ENCODE measurements around the gene SPATS2. TPM values are rescaled to one million over a fixed set of nuclear protein-coding genes. Genes with fewer than 3 reads are reported as not detected.
"Not testable (repeated sequence)": the region's sequence is repeated elsewhere in the genome, so short reads cannot be mapped to it uniquely, and the experiment has no call there.

Gene SPATS2
- total RNA-seq, 1 donor from 2014 or later = 29.9 TPM

DNA sequence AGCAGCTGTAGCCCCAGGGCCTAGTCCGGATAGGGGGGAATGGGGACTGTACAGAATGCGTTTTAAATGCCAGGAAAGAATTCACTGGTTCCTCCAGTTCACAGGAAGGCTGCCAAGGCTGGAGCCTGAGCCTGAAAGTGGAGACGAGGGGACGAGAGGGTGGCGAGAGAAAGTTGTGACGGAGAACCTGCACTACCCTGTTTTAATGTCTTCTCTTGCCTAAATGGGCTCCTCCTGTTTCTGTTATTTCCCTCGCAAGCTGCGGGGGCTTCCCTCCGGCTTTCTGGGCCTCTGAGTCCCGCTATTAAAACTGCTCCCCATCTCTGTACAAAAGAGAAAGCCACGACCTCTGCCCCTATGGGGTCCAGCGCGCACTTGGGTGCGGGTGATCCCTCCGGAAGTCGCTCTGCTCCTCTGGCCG lies 34.8 kb upstream of the SPATS2 start:
- TF ChIP-seq, protein P1, sequence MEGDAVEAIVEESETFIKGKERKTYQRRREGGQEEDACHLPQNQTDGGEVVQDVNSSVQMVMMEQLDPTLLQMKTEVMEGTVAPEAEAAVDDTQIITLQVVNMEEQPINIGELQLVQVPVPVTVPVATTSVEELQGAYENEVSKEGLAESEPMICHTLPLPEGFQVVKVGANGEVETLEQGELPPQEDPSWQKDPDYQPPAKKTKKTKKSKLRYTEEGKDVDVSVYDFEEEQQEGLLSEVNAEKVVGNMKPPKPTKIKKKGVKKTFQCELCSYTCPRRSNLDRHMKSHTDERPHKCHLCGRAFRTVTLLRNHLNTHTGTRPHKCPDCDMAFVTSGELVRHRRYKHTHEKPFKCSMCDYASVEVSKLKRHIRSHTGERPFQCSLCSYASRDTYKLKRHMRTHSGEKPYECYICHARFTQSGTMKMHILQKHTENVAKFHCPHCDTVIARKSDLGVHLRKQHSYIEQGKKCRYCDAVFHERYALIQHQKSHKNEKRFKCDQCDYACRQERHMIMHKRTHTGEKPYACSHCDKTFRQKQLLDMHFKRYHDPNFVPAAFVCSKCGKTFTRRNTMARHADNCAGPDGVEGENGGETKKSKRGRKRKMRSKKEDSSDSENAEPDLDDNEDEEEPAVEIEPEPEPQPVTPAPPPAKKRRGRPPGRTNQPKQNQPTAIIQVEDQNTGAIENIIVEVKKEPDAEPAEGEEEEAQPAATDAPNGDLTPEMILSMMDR (conservative IDR thresholded peaks at IDR 0.05; ENCODE audit: low read depth, low read length) = no peak
- no peak for DNase-seq (ENCODE audit: low read depth)
- H3K4me3 ChIP-seq (ENCODE audit: low read depth, low read length) = no peak overlapping the region

DNA sequence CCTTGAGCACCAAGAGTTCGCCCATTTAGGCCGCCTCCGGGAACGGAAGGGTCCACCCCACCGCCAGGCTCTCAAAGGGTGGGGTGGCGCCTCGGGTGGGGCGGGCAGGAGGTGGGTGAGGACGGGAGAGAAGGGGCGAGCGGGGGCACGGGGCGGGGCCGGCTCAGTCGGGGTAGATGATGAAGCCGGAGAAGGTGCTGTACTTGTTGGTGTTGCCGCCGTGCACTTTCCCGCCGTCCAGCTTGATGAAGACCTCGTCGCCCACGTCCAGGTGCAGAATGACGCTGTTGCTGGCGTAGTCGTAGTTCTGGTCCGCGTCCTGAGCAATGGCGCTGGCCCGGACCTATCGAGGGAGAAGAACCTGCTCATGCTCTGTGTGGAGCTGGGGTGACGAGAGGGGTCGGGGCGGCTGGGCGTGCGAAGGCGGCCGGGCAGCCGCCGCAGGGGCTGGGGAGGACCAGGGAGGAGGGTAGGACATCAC lies 34.3 kb upstream of the SPATS2 start:
- DNase-seq (ENCODE audit: low read depth) = no peak
- TF ChIP-seq, protein P1 (conservative IDR thresholded peaks at IDR 0.05; ENCODE audit: low read depth, low read length) = no peak
- H3K4me3 ChIP-seq (ENCODE audit: low read depth, low read length) = no peak overlapping the region

DNA sequence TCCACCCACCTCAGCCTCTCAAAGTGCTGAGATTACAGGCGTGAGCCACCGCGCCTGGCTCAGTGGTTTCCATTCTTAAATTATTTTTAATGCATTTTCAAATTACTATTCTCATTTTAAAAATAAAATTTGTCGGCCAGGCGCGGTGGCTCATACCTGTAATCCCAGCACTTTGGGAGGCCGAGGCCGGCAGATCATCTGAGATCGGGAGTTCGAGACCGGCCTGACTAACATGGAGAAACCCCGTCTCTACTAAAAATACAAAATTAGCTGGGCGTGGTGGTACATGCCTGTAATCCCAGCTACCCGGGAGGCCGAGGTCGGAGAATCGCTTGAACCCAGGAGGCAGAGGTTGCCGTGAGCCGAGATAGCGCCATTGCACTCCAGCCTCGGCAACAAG lies 33.5 kb upstream of the SPATS2 start:
- H3K4me3 ChIP-seq (ENCODE audit: low read depth, low read length); DNase-seq (ENCODE audit: low read depth): not testable (repeated sequence)

DNA sequence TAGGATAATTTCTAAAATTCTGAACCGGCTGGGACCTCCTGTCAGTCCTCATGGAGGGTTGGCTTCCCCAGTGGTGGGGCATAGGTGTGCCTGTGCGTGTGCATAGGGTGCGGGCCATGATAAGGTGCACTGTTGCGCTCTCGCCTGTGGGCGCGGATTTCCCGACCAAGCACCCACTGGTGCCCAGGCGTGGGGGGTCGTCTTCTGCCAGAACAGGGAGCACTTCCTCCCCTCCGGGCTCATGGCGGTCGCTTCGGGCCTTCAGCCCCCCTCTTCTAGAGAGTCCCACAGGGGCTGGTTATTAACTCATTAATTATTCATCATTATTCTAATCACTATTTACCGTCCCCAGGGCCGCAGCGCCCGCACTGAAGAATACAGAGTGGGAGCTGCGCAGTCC lies 33.0 kb upstream of the SPATS2 start:
- DNase-seq (ENCODE audit: low read depth) = no peak
- H3K4me3 ChIP-seq (ENCODE audit: low read depth, low read length) = no peak overlapping the region
- TF ChIP-seq, protein P1 (conservative IDR thresholded peaks at IDR 0.05; ENCODE audit: low read depth, low read length) = no peak

DNA sequence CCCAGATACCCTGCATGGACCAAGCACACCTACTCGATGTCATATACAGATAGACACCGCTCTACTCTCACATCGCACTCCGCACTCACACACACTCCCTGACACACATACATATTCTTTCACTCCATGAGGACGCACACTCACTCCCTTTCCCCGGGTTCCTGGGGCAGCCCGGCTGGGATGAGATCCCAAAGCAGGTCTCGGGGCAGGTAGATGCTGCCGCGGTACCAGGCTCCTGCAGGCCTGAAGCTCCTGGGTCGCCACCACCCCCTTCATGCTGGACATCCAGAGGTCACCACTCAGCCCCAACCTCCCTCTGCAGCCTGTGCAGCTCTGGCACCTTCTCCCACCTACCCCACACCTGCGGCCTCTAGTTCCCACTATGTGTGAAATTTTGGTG lies 32.6 kb upstream of the SPATS2 start:
- H3K4me3 ChIP-seq (ENCODE audit: low read depth, low read length) = no peak overlapping the region
- TF ChIP-seq, protein P1 (conservative IDR thresholded peaks at IDR 0.05; ENCODE audit: low read depth, low read length) = no peak
- no peak for DNase-seq (ENCODE audit: low read depth)

DNA sequence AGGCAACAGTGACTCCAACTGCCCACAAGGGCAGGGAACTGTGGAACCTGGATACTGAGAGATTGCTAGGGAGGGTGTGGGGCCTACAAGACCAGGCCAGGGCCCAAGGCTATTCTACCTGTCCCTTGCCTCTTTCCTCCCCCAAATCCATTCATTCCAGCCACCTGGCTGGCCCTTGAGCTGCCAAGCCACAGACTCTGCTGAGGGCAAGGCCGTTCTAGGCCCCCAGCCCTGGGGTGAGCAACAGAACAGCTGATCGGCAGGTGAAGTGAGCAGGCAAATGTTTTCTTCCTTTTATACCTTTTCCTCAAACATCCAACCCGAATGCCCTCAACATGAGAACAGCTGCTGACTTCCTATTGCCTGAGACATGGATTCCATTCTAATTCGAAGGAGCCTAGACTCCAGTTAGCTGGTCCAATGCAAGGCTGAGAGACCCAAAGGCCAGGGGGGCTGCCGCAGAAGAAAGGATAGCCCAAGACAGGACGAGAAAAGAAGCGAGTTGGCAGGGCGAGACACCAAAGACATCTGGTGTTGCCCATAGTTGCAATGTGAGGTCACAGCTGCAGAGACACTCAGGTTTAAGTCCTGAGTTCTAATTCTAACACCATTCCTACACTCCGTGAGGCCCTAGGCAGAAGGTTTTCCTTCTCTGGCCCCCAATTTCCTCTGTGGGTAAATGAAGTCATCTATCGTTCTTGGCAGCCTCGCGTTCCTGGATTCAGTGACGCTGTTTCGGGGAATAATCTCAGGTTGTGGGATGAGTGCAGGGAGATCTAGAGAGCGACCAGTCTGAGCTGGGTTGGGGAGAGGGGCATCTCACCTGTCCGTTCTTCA lies 31.9 kb upstream of the SPATS2 start:
- DNase-seq (ENCODE audit: low read depth) = no peak
- TF ChIP-seq, protein P1 (conservative IDR thresholded peaks at IDR 0.05; ENCODE audit: low read depth, low read length) = no peak
- no peak overlapping the region for H3K4me3 ChIP-seq (ENCODE audit: low read depth, low read length)

DNA sequence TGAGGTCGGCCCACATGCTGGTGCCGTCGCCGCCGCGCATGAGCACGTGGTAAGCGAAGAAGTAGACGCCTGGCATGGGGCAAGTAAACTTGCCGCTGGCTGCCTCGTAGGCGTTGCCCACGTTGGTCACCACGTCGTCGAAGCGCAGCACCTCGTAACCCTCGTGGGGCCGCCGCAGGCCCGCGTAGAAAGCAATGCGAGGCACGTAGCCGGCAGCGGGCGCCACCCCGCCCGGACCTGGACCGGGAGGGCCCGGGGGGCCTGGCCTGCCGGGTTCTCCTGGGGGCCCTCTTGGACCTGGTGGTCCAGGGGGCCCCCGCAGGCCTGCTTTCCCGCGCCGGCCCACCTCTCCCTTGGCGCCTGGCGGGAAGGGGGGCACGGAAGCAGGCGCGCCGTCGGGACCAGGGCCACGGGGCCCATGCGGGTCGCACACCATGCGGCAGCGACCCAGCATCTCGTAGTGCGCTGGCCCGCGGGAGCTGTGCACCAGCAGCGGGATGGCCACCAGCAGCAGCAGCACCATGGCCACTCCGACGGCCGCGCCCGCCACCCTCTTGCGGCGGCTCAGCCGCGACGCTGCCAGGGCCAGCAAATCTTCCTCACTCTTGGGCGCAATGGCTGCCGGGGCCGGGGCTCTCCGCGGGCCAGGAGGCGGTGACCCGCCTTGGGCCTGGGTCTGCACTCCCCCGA lies 31.2 kb upstream of the SPATS2 start:
- DNase-seq (ENCODE audit: low read depth) = no peak
- TF ChIP-seq, protein P1 (conservative IDR thresholded peaks at IDR 0.05; ENCODE audit: low read depth, low read length) = no peak
- no peak overlapping the region for H3K4me3 ChIP-seq (ENCODE audit: low read depth, low read length)
